Parathyroid adenoma (tissue), 2 donors: ENCODE measurements around the gene ATXN7L2.

Experiments used
- H2AFZ ChIP-seq: fragments of 300-600 bp; sonication (generic); one replicate; pipeline ENCODE4 v1.7.0; 2017; ENCODE audit warnings: antibody characterized with exemption, mild to moderate bottlenecking
- H3K27ac ChIP-seq: fragments of 300-600 bp; sonication (generic); one replicate; pipeline ENCODE4 v1.7.0; 2017
- H3K27me3 ChIP-seq: fragments of 300-600 bp; sonication (generic); one replicate; pipeline ENCODE4 v1.7.0; 2017; ENCODE audit warnings: low read length; ENCODE audit not compliant: control insufficient read depth, insufficient read depth
- H3K36me3 ChIP-seq: fragments of 300-600 bp; sonication (generic); one replicate; pipeline ENCODE4 v1.7.0; 2017; ENCODE audit warnings: low read length; ENCODE audit not compliant: control insufficient read depth, insufficient read depth
- H3K4me1 ChIP-seq: fragments of 300-600 bp; sonication (generic); one replicate; pipeline ENCODE4 v1.7.0; 2017; ENCODE audit warnings: control low read depth
- H3K4me2 ChIP-seq: fragments of 300-600 bp; sonication (generic); one replicate; pipeline ENCODE4 v1.7.0; 2017; ENCODE audit warnings: low read length
- H3K4me3 ChIP-seq: fragments of 300-600 bp; sonication (generic); one replicate; pipeline ENCODE4 v1.7.0; 2017; ENCODE audit warnings: low read depth, low read length
- H3K79me2 ChIP-seq: fragments of 300-600 bp; sonication (generic); one replicate; pipeline ENCODE4 v1.7.0; 2017; ENCODE audit warnings: control low read depth
- H3K9ac ChIP-seq: fragments of 300-600 bp; sonication (generic); one replicate; pipeline ENCODE4 v1.7.0; 2017; ENCODE audit warnings: mild to moderate bottlenecking
- H3K9me3 ChIP-seq: fragments of 300-600 bp; sonication (generic); one replicate; pipeline ENCODE4 v1.7.0; 2017; ENCODE audit warnings: low read length; ENCODE audit not compliant: control insufficient read depth
- TF ChIP-seq, protein P1 (sequence below): fragments of 300-600 bp; sonication (generic); IDR thresholded peaks from one replicate; pipeline ENCODE4 v1.7.0; 2017; ENCODE audit warnings: antibody characterized with exemption, mild to moderate bottlenecking
- donor health status: primary hyperparathyroidism.

The ATXN7L2 gene

DNA sequence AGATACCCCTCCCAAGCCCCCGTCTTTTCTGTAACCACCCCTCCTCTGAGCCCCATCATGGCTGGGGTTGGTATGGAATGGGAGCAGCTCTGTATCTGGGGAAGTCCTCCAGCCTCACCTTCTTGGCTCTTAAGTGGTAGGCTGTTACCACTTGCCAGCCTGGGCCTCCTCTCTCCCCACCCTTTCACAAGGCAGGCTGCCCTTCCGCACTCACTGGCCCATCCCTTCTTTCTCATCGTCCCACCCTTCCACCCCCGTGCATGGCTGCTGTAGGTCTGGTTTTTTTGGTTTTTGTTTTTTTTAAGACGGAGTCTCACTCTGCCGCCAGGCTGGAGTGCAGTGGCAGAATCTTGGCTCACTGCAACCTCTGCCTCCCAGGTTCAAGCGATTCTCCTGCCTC is 15.4 kb downstream of the ATXN7L2 start:
- H3K36me3 ChIP-seq, result no peaks in the 10 kb centered on the region
- H3K27me3 ChIP-seq, result no peaks in the 10 kb centered on the region
- no peaks in the 10 kb centered on the region for H3K4me1 ChIP-seq
- TF ChIP-seq, protein P1, sequence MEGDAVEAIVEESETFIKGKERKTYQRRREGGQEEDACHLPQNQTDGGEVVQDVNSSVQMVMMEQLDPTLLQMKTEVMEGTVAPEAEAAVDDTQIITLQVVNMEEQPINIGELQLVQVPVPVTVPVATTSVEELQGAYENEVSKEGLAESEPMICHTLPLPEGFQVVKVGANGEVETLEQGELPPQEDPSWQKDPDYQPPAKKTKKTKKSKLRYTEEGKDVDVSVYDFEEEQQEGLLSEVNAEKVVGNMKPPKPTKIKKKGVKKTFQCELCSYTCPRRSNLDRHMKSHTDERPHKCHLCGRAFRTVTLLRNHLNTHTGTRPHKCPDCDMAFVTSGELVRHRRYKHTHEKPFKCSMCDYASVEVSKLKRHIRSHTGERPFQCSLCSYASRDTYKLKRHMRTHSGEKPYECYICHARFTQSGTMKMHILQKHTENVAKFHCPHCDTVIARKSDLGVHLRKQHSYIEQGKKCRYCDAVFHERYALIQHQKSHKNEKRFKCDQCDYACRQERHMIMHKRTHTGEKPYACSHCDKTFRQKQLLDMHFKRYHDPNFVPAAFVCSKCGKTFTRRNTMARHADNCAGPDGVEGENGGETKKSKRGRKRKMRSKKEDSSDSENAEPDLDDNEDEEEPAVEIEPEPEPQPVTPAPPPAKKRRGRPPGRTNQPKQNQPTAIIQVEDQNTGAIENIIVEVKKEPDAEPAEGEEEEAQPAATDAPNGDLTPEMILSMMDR, result no peak
- no peak overlapping the region for H3K4me2 ChIP-seq
- H3K9ac ChIP-seq, result no peak overlapping the region
- no peaks in the 10 kb centered on the region for H3K79me2 ChIP-seq
- H3K4me3 ChIP-seq, result no peak overlapping the region
- no peaks in the 10 kb centered on the region for H3K9me3 ChIP-seq
- no peak overlapping the region for H2AFZ ChIP-seq
- H3K27ac ChIP-seq, result no peak overlapping the region

DNA sequence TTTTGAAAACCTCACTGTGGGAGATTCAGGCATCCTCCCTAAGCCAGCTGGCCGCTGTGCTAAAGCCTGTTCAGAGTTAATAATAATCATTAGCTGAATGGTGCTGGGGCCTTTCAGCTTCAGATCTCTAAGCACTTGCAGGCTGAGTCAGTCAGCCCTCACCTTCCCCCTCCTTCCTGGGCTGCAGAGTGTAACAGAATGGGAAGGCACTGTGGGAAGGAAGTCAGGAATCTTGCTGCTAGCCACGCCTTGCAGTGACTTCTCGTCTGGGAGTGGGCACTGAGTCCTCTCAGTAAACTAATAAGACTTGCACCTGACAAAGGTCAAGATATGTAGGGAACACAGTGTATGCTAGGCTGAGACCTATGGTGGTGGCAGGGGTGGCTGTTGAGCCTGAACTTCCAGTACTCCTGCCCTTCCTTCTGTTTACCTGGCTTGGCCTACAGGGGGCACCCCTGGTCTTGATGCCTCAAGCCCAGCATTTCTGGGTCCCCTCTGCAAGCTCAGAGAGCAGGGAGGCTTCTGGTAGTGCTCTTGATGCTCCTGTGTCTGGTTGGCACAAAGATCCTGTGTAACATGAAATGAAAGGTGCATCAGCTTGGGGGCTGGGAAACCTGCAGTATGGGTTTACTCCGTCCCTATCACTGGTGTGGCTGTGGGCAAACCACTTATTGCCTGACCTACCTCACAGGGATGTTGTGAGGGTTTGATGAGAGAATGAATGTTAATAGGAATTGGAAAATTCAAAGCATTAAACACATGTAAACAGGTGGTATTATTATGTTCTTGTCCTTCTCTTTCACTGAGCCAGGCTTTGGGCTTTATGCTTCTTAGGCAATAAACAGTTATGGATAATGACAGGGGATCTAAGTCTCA is 16.2 kb downstream of the ATXN7L2 start:
- H3K36me3 ChIP-seq, result no peaks in the 10 kb centered on the region
- no peaks in the 10 kb centered on the region for H3K4me1 ChIP-seq
- TF ChIP-seq, protein P1, result no peak
- H3K27ac ChIP-seq, result no peak overlapping the region
- H3K4me2 ChIP-seq, result no peak overlapping the region
- no peak overlapping the region for H3K9ac ChIP-seq
- no peaks in the 10 kb centered on the region for H3K79me2 ChIP-seq
- no peak overlapping the region for H2AFZ ChIP-seq
- no peak overlapping the region for H3K4me3 ChIP-seq
- H3K9me3 ChIP-seq, result no peaks in the 10 kb centered on the region
- H3K27me3 ChIP-seq, result no peaks in the 10 kb centered on the region

DNA sequence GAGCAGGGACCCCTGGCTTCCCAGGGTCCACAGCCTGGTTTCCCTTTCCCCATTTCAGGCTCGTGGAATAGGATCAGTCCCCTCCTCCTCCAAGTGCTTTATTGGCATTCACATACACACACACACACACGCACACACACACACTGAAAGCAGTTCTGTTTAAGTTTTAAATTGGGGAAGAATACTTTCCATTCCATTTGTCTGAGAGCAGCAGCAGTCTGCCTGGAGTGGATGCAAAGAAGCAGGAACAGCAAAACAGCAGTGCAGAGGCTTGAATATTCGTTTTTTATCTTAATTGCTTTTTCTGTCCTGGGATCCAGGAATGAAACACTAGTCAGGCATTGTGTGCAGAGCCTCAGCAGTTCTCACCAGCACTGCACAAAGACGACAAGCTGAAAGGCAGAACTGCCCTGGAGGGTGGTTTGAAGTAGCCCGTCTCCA is 17.3 kb downstream of the ATXN7L2 start:
- H3K9me3 ChIP-seq, result no peaks in the 10 kb centered on the region
- H3K4me3 ChIP-seq, result no peak overlapping the region
- no peaks in the 10 kb centered on the region for H3K4me1 ChIP-seq
- H3K4me2 ChIP-seq, result no peak overlapping the region
- TF ChIP-seq, protein P1, result no peak
- H3K36me3 ChIP-seq, result no peaks in the 10 kb centered on the region
- no peak overlapping the region for H3K9ac ChIP-seq
- no peaks in the 10 kb centered on the region for H3K27me3 ChIP-seq
- H3K27ac ChIP-seq, result no peak overlapping the region
- H2AFZ ChIP-seq, result no peak overlapping the region
- H3K79me2 ChIP-seq, result no peaks in the 10 kb centered on the region

DNA sequence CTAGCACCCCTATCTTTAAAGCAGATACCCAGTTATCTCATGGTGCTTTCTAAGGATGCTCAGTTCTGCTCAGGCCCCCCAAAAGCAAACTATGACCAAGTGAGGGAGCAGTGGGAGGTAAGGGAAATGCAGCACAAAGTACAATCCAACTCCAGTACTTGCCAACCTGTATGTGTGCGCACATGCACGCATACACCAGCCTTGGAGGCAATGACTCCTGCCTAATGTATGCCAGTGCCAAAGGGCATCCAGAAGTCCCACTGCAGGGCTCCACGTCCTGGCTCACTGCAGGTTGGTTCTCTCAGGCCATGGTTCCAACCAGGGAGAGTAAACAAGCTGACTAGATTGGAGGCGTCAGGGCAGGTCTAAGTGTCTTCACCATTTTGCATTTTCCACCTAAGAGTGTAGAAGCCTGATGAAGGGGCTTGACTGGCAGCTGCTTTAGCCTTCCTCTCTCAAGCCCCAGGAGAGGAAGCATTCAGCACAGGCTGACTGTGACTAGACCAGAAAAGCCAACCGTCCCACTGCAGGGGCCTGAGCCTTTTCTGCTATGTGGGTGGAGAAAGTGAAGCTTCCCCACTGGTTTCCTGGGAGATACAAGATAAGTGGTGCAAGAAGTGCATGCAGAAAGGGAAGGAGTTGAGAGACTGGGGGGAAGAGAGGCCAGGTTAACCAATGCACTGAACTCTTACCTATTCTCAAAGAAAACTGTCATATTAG is 18.1 kb downstream of the ATXN7L2 start:
- no peak overlapping the region for H3K27ac ChIP-seq

More for the DNA sequence above, 18.1 kb downstream of the ATXN7L2 start:
- TF ChIP-seq, protein P1, result no peak
- H2AFZ ChIP-seq, result no peak overlapping the region
- H3K4me3 ChIP-seq, result no peak overlapping the region
- H3K79me2 ChIP-seq, result no peaks in the 10 kb centered on the region
- H3K4me1 ChIP-seq, result no peaks in the 10 kb centered on the region
- no peaks in the 10 kb centered on the region for H3K27me3 ChIP-seq
- H3K36me3 ChIP-seq, result no peaks in the 10 kb centered on the region
- H3K9ac ChIP-seq, result no peak overlapping the region
- no peaks in the 10 kb centered on the region for H3K9me3 ChIP-seq
- no peak overlapping the region for H3K4me2 ChIP-seq
